ENCODE results near the gene PPM1K. TPM values are rescaled to one million over a fixed set of nuclear protein-coding genes. Genes with fewer than 3 reads are reported as not detected.

PPM1K gene
- total RNA-seq, 1 experiment from 2014 or later = 21.4 TPM

DNA sequence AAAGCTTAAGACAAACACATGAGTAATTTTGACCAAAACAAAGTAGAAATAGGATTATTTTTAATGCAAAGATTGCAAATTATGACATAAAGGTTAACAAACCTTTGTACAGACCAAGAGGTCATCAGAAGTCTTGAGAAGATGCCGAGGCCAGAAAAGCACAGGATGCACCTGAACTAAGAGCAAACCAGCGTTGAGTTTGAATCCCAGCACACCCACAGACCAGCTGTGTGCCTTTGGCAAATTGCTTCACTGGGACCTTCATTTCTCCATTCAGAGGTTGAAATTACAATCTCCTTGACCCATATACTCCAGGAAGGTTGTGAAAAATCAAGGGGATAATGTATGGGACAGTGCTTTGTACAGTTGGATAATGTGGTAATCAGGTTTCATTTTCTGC lies 56.6 kb downstream of the PPM1K start:
- no peak for DNase-seq (ENCODE audit: low spot score)
- in situ Hi-C loops (cut with HindIII; ENCODE audit: low sequenced_read_pairs) = loop anchor here (25.0 kb wide), 1 partner anchor 135 kb away; no protein-coding TSS in a partner anchor

- no peak for DNase-seq (ENCODE audit: low spot score)
- in situ Hi-C loops (cut with HindIII; ENCODE audit: low sequenced_read_pairs) = loop anchor here (25.0 kb wide), 1 partner anchor 136 kb away; no protein-coding TSS in a partner anchor
Measured at GRCh38 chr4:88226143-88226542, 58.2 kb downstream of the PPM1K start.

DNA sequence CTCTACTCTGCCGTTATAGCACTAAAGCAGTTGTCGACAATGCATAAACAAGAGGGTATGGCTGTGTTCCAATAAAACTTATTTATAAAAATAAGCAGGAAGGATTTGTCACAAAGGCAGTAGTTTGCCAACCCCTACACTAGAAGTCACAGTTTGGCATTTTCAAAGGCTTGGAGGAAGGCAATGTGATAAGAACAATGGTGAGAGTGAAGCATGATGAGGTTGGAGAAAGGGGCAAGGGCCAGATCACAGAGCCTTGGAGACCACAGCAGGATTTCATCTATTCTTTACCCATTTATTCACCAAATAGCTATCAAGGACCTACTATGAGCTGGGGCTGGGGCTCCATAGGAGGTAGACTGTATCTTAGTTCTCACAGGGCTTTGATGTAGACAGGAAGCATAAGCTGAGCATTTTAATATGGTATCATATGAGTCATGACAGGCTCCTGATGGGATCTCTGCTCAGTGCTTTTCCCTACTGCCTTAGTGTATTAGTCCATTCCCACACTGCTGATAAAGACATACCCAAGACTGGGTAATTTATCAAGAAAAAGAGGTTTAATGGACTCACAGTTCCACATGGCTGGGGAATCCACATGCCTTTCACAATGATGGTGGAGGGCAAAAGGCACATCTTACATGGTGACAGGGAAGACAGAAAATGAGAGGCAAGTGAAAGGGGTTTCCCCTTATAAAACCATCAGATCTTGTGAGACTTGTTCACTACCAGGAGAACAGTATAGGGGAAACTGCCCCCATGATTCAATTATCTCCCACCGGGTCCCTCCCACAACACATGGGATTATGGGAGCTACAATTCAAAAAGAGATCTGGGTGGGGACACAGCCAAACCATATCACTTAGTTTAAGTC lies 58.9 kb downstream of the PPM1K start:
- in situ Hi-C loops (cut with HindIII; ENCODE audit: low sequenced_read_pairs) = loop anchor here (25.0 kb wide), 1 partner anchor 137 kb away; no protein-coding TSS in a partner anchor
- DNase-seq (ENCODE audit: low spot score) = no peak

GRCh38 chr4:88223516-88223915 lies 60.8 kb downstream of the PPM1K start:
- in situ Hi-C loops (cut with HindIII; ENCODE audit: low sequenced_read_pairs) = no loop called here
- DNase-seq (ENCODE audit: low spot score) = no peak

DNA sequence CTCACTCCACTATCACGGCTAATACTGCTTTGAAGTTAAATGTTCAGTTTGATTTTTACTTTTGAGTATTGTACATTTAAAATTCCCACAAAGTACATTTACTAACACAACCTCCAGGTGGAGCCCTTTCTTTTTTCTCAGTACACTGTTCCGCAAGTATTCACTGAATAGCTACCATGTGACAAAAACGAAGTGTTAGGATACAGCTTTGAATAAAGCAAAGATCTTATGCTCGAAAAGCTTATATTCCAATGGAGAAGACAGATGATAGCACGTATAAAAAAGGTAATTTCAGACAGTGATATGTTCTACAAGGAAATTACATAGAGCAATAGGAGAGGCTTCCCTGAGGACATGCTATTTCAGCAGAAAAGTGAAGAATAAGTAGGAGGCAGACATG lies 65.3 kb downstream of the PPM1K start:
- in situ Hi-C loops (cut with HindIII; ENCODE audit: low sequenced_read_pairs) = no loop called here
- peak; percentile 70 for DNase-seq (ENCODE audit: low spot score)

- no peak for DNase-seq (ENCODE audit: low spot score)
- in situ Hi-C loops (cut with HindIII; ENCODE audit: low sequenced_read_pairs) = no loop called here
Measured at GRCh38 chr4:88217169-88217568, 67.2 kb downstream of the PPM1K start.

DNA sequence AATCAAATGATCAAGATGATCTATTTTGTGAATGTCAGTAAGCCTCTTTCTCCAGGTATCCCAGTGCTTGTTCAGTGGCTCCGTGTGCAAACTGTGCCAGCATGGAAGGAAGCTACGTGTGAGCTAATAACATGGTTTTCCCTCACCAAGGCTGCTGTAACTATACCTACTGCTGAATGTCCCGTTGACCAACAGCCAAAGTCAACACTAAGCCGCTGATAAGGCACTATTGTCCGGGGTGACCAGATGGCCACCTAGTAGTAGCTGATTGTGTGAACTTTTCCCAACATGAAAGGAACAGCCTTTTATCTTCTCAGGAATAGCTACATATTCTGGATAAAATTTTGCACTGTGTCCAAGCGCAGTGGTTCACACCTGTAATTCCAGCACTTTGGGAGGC lies 68.0 kb downstream of the PPM1K start:
- DNase-seq (ENCODE audit: low spot score) = no peak
- in situ Hi-C loops (cut with HindIII; ENCODE audit: low sequenced_read_pairs) = no loop called here

GRCh38 chr4:88215351-88215750 lies 69.0 kb downstream of the PPM1K start:
- DNase-seq (ENCODE audit: low spot score) = no peak
- in situ Hi-C loops (cut with HindIII; ENCODE audit: low sequenced_read_pairs) = no loop called here

DNA sequence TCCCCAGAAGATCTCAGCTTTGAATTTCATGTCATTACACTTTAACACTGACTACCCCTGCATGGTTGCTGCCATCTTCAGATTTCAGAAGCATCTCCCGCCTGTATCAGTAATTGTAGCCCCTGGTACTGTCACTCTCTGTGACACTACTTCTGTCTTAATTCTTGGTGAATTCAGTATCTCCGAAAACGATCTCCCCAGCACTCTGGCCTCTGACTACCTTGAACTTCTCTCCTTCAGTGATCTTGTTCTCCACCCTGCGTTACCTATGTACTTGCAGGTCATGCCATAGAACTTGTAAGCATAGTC lies 72.2 kb downstream of the PPM1K start:
- in situ Hi-C loops (cut with HindIII; ENCODE audit: low sequenced_read_pairs) = no loop called here

GRCh38 chr4:88211473-88212252 lies 72.7 kb downstream of the PPM1K start:
- in situ Hi-C loops (cut with HindIII; ENCODE audit: low sequenced_read_pairs) = no loop called here
- peak; percentile 75 for DNase-seq (ENCODE audit: low spot score)

More for the DNA sequence above, 72.2 kb downstream of the PPM1K start:
- no peak for DNase-seq (ENCODE audit: low spot score)

DNA sequence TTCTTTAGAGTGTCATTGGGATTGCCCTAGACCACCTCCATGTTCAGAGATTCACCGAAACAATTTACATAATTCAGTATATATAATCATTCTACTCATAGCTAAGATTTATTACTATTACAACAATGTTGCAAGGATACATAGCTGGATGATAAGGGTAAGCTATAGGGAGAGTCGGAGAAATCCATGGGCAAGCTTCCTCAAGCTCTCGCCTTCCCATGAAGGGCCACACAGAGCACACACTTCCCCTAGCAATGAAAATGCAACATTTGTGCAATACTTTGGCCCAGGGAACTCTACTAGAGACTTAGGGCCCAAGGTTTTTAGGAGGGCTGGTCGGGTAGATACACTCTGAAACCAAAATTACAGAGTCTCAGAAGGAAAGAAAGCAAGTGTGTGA lies 76.2 kb downstream of the PPM1K start:
- DNase-seq (ENCODE audit: low spot score) = no peak
- in situ Hi-C loops (cut with HindIII; ENCODE audit: low sequenced_read_pairs) = loop anchor here (10.0 kb wide), 1 partner anchor 173 kb away; no protein-coding TSS in a partner anchor

Other genes with a start within 250 kb of the PPM1K start
- 310 and 332 TPM in 2 replicates for gene ABCG2, start 125.9 kb downstream of the PPM1K start, total RNA-seq (2014; rRNA removed; shearing (Covaris generic))
- 5.5 and 6.5 TPM in 2 replicates for gene HERC6, start 94.3 kb upstream of the PPM1K start, total RNA-seq (2014; rRNA removed; shearing (Covaris generic))
- 19.4 and 23.5 TPM in 2 replicates for gene HERC5, start 172.6 kb upstream of the PPM1K start, total RNA-seq (2014; rRNA removed; shearing (Covaris generic))
- gene PYURF, start 239.2 kb upstream of the PPM1K start, total RNA-seq (2014; rRNA removed; shearing (Covaris generic)) = 177 and 198 TPM in 2 replicates

All from G401 (cell line).